H9 (cell line): Measurements from ENCODE around the gene PPBP. TPM values are rescaled to one million over a fixed set of nuclear protein-coding genes. Genes with fewer than 3 reads are reported as not detected.

Experiments used
- DNase-seq: peaks from one replicate; pipeline ENCODE4 v3.0.0-alpha.2; 2017
- H2AFZ ChIP-seq: one replicate; pipeline ENCODE4 v1.6.1; 2013; ENCODE audit warnings: mild to moderate bottlenecking, low read length, control low read depth, moderate library complexity
- H2AK5ac ChIP-seq: 2 replicates; pipeline ENCODE4 v1.6.1; 2013; ENCODE audit warnings: low read length, control low read depth, mixed read lengths; ENCODE audit not compliant: insufficient read length
- H2BK120ac ChIP-seq: one replicate; pipeline ENCODE4 v1.6.1; 2013; ENCODE audit warnings: low read depth, mild to moderate bottlenecking, low read length, control low read depth, inconsistent platforms; ENCODE audit not compliant: poor library complexity, severe bottlenecking
- H2BK12ac ChIP-seq: 2 replicates; pipeline ENCODE4 v1.6.1; 2013; ENCODE audit warnings: low read length, control low read depth, mixed read lengths, low read depth; ENCODE audit not compliant: insufficient read length
- H2BK15ac ChIP-seq: 2 replicates; pipeline ENCODE4 v1.6.1; 2013; ENCODE audit warnings: low read depth, low read length, control low read depth
- H2BK20ac ChIP-seq: one replicate; pipeline ENCODE4 v1.6.1; 2013; ENCODE audit warnings: low read depth, mild to moderate bottlenecking, low read length, control low read depth, inconsistent platforms; ENCODE audit not compliant: poor library complexity, severe bottlenecking
- H2BK5ac ChIP-seq: 2 replicates; pipeline ENCODE4 v1.6.1; 2013; ENCODE audit warnings: low read length, control low read depth, mixed read lengths; ENCODE audit not compliant: insufficient read length
- H3K14ac ChIP-seq: 2 replicates; pipeline ENCODE4 v1.6.1; 2013; ENCODE audit warnings: low read length, control low read depth; ENCODE audit not compliant: insufficient read depth
- H3K18ac ChIP-seq: 2 replicates; pipeline ENCODE4 v1.6.1; 2013; ENCODE audit warnings: low read depth, mild to moderate bottlenecking, mixed read lengths, low read length, control low read depth; ENCODE audit not compliant: insufficient read length
- H3K23ac ChIP-seq: 2 replicates; pipeline ENCODE4 v1.6.1; 2013; ENCODE audit warnings: low read length, control low read depth, mixed read lengths, low read depth; ENCODE audit not compliant: insufficient read length
- H3K23me2 ChIP-seq: 2 replicates; pipeline ENCODE4 v1.6.1; 2013; ENCODE audit warnings: low read depth, mild to moderate bottlenecking, mixed read lengths, low read length, control low read depth; ENCODE audit not compliant: insufficient read length, poor library complexity, severe bottlenecking
- H3K27ac ChIP-seq: 2 replicates; pipeline ENCODE4 v1.5.1; 2013; ENCODE audit warnings: low read length, control low read depth, mixed read lengths, low read depth; ENCODE audit not compliant: insufficient read length
- H3K27me3 ChIP-seq: 2 replicates; pipeline ENCODE4 v1.6.1; 2013; ENCODE audit warnings: low read length, control low read depth, inconsistent platforms; ENCODE audit not compliant: insufficient read depth
- H3K4ac ChIP-seq: 2 replicates; pipeline ENCODE4 v1.6.1; 2013; ENCODE audit warnings: low read depth, mild to moderate bottlenecking, control low read depth, inconsistent platforms, low read length, moderate library complexity
- H3K4me1 ChIP-seq: 2 replicates; pipeline ENCODE4 v1.6.1; 2013; ENCODE audit warnings: low read length, control low read depth, inconsistent platforms; ENCODE audit not compliant: insufficient read depth
- H3K4me2 ChIP-seq: 2 replicates; pipeline ENCODE4 v1.6.1; 2013; ENCODE audit warnings: low read length, control low read depth, mixed read lengths; ENCODE audit not compliant: insufficient read length, insufficient read depth
- H3K56ac ChIP-seq: 2 replicates; pipeline ENCODE4 v1.6.1; 2013; ENCODE audit warnings: low read depth, mild to moderate bottlenecking, mixed read lengths, low read length, control low read depth; ENCODE audit not compliant: insufficient read length
- H3K79me1 ChIP-seq: 2 replicates; pipeline ENCODE4 v1.6.1; 2013; ENCODE audit warnings: low read depth, mild to moderate bottlenecking, moderate library complexity, low read length, control low read depth, inconsistent platforms; ENCODE audit not compliant: insufficient read depth, poor library complexity, severe bottlenecking
- H3K79me2 ChIP-seq: 2 replicates; pipeline ENCODE4 v1.6.1; 2013; ENCODE audit warnings: low read length, control low read depth, inconsistent platforms; ENCODE audit not compliant: insufficient read depth
- H3K9ac ChIP-seq: 2 replicates; pipeline ENCODE4 v1.6.1; 2013; ENCODE audit warnings: low read length, control low read depth, mixed read lengths; ENCODE audit not compliant: insufficient read length; ENCODE audit errors: extremely low read depth
- H3K9me3 ChIP-seq: one replicate; pipeline ENCODE4 v1.6.1; 2013; ENCODE audit warnings: low read depth, low read length, inconsistent platforms; ENCODE audit not compliant: control insufficient read depth
- H3T11ph ChIP-seq: one replicate; pipeline ENCODE4 v1.6.1; 2013; ENCODE audit warnings: mild to moderate bottlenecking, low read length, control low read depth, inconsistent platforms
- H4K20me1 ChIP-seq: one replicate; pipeline ENCODE4 v1.6.1; 2013; ENCODE audit not compliant: control insufficient read depth, insufficient read length, insufficient read depth
- H4K5ac ChIP-seq: 2 replicates; pipeline ENCODE4 v1.6.1; 2013; ENCODE audit warnings: low read depth, mild to moderate bottlenecking, mixed read lengths, low read length, control low read depth; ENCODE audit not compliant: insufficient read length
- H4K8ac ChIP-seq: replicated peaks from 2 replicates; pipeline ENCODE4 v1.6.1; 2013; ENCODE audit warnings: low read length, control low read depth, mixed read lengths, low read depth; ENCODE audit not compliant: insufficient read length
- H4K91ac ChIP-seq: 2 replicates; pipeline ENCODE4 v1.6.1; 2013; ENCODE audit warnings: low read depth, mild to moderate bottlenecking, moderate library complexity, mixed read lengths, low read length, control low read depth; ENCODE audit not compliant: insufficient read length
- H3K27ac Mint-ChIP-seq, 3 experiments: 2 replicates in 2 of 3; 3 replicates in 1 of 3; pipeline ENCODE4 v1.8.0; 2020 to 2021; ENCODE audit warnings: mixed read lengths in 3 of 3, mild to moderate bottlenecking in 1 of 3, moderate library complexity in 1 of 3
- H3K27me3 Mint-ChIP-seq: 2 replicates; pipeline ENCODE4 v1.8.0; 2021; ENCODE audit warnings: low read depth, mild to moderate bottlenecking, moderate library complexity, mixed read lengths
- H3K36me3 Mint-ChIP-seq, 3 experiments: 2 replicates in 2 of 3; 3 replicates in 1 of 3; pipeline ENCODE4 v1.8.0; 2020 to 2021; ENCODE audit warnings: low read depth in 3 of 3, mixed read lengths in 3 of 3; ENCODE audit not compliant: insufficient read depth in 1 of 3
- H3K4me1 Mint-ChIP-seq, 2 experiments: 2 replicates each; pipeline ENCODE4 v1.8.0; 2020; ENCODE audit warnings: mixed read lengths in 2 of 2
- H3K4me3 Mint-ChIP-seq, 2 experiments: 2 replicates in 1 of 2; 3 replicates in 1 of 2; pipeline ENCODE4 v1.8.0; 2020 to 2021; ENCODE audit warnings: mild to moderate bottlenecking in 2 of 2, mixed read lengths in 2 of 2, moderate library complexity in 1 of 2
- H3K9me3 Mint-ChIP-seq, 2 experiments: 2 replicates in 1 of 2; 3 replicates in 1 of 2; pipeline ENCODE4 v1.8.0; 2020; ENCODE audit warnings: mild to moderate bottlenecking in 2 of 2, mixed read lengths in 2 of 2, moderate library complexity in 1 of 2
- CTCF ChIP-seq: fragments of 200-600 bp; sonication (generic); conservative IDR thresholded peaks from 3 replicates; pipeline ENCODE4 v1.8.0; 2021; ENCODE audit warnings: antibody characterized with exemption, mild to moderate bottlenecking
- WGBS: extraction: QIAGEN DNeasy Blood & Tissue Kit; methylation state at CpG from one replicate; pipeline ENCODE4 v1.1.7; 2013; ENCODE audit warnings: missing lambda C conversion rate, low lambda C conversion rate, mixed read lengths; ENCODE audit not compliant: insufficient read length; ENCODE audit errors: extremely low coverage; 5-methylcytosine and 5-hydroxymethylcytosine counted together
- total RNA-seq: library from RNA; stranded (reverse); gene quantifications from 2 replicates; pipeline ENCODE4 v1.2.1, GENCODE V29; 2021

PPBP gene
- total RNA-seq, 1 experiment from 2014 or later, result 0.33 TPM

DNA sequence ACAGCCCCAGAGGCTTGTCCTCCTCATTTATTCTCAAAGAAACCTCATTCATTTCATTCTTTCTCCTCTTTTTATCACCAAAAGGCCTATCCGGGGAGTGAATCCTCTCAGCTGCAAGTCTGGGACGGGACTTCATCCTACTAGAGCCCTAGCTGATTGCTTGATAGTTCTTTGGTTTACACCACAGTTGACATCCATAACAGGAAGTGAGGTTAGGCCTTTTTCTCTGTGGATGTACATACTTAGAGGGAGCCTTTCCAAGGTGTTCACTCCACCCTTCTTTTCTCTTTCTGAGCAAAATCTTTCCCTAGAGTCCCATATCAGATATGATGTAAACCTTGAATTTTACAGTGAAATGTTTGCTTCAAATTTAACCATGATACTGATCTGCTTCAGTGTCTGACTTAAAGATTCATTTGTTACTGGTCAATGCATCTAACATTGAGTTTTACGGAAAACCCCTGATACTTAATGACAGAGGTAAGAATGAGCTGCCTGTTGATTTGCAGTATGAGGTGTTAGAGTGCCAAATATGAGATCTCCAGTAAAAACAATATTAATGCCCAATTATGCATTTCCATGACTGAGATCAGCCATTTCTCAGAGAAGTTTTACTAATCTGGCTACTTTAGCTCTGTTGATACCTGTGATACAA lies 27.3 kb upstream of the PPBP start:
- no CpG with 5 or more reads among the region's 3 CpGs for WGBS
- H2AFZ ChIP-seq, result no peak overlapping the region
- Mint-ChIP-seq H3K4me1 (peaks cover 18 to 24% of the 10 kb centered on the region in 2 experiments), H3K27ac (no peak overlapping the region), H3K4me3 (no peak overlapping the region), H3K27me3 (no peaks in the 10 kb centered on the region), H3K36me3 (peaks cover 0 to 12% (median 5%) of the 10 kb centered on the region in 3 experiments; a peak in 4 of 7 replicates), H3K9me3 (peaks cover 0 to 3% of the 10 kb centered on the region in 2 experiments; a peak in 3 of 5 replicates)
- no peak overlapping the region for H4K5ac ChIP-seq
- no peak overlapping the region for H3K23ac ChIP-seq
- no peak overlapping the region for H2BK20ac ChIP-seq
- H2BK120ac ChIP-seq, result no peak overlapping the region
- H3K9ac ChIP-seq, result no peak overlapping the region
- no peak overlapping the region for H4K91ac ChIP-seq
- no peaks in the 10 kb centered on the region for H3K79me2 ChIP-seq
- H3T11ph ChIP-seq, result no peak overlapping the region
- no peak overlapping the region for H3K4ac ChIP-seq
- peaks cover 5% of the 10 kb centered on the region; the same call in 1 of the 2 replicates for H3K4me1 ChIP-seq
- H3K18ac ChIP-seq, result no peak overlapping the region
- no peak overlapping the region for H4K8ac ChIP-seq
- no peaks in the 10 kb centered on the region for H4K20me1 ChIP-seq
- no peaks in the 10 kb centered on the region for H3K23me2 ChIP-seq
- no peak overlapping the region for H2BK5ac ChIP-seq
- H3K79me1 ChIP-seq, result no peaks in the 10 kb centered on the region
- no peak overlapping the region for H3K56ac ChIP-seq
- no peak for DNase-seq
- H2BK12ac ChIP-seq, result no peak overlapping the region
- H3K9me3 ChIP-seq, result no peaks in the 10 kb centered on the region
- no peak overlapping the region for H3K27ac ChIP-seq
- no peak for TF ChIP-seq CTCF
- H3K14ac ChIP-seq, result no peak overlapping the region
- H2BK15ac ChIP-seq, result no peak overlapping the region
- H2AK5ac ChIP-seq, result no peak overlapping the region
- no peak overlapping the region for H3K4me2 ChIP-seq
- no peaks in the 10 kb centered on the region for H3K27me3 ChIP-seq
